ENCODE results near the gene GUK1.

DNA sequence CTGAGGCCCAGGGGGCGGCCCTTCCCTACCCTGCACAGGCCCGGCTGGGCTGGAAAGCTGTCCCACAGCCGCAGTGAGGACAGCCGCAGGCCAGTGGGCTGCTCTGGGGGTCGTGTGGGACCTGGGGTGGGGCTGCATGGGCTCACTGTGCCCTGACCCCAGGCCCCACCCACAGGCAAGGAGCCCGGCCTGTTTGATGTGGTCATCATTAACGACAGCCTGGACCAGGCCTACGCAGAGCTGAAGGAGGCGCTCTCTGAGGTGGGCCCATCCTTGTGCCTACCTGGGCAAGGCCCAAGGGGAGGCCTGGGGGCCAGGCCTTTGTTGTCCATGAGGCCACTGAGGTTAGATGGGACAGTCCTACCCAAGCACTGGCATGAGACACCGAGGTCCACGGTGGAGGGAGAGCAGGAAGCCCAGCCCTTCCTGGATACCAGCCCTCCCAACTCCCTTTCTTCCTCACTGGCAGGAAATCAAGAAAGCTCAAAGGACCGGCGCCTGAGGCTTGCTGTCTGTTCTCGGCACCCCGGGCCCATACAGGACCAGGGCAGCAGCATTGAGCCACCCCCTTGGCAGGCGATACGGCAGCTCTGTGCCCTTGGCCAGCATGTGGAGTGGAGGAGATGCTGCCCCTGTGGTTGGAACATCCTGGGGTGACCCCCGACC lies 8.2 kb downstream of the GUK1 start:
- TF ChIP-seq, protein P1, sequence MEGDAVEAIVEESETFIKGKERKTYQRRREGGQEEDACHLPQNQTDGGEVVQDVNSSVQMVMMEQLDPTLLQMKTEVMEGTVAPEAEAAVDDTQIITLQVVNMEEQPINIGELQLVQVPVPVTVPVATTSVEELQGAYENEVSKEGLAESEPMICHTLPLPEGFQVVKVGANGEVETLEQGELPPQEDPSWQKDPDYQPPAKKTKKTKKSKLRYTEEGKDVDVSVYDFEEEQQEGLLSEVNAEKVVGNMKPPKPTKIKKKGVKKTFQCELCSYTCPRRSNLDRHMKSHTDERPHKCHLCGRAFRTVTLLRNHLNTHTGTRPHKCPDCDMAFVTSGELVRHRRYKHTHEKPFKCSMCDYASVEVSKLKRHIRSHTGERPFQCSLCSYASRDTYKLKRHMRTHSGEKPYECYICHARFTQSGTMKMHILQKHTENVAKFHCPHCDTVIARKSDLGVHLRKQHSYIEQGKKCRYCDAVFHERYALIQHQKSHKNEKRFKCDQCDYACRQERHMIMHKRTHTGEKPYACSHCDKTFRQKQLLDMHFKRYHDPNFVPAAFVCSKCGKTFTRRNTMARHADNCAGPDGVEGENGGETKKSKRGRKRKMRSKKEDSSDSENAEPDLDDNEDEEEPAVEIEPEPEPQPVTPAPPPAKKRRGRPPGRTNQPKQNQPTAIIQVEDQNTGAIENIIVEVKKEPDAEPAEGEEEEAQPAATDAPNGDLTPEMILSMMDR (IDR thresholded peaks at IDR 0.05), result no peak
- TF ChIP-seq POLR2A (IDR thresholded peaks at IDR 0.05), result no peak

All from Peyer's patch (tissue), 4 donors.